Neural crest cell (in vitro differentiated cells): ENCODE results near the gene CFAP97D1. TPM values are rescaled to one million over a fixed set of nuclear protein-coding genes. Genes with fewer than 3 reads are reported as not detected.

Experiments used
- DNase-seq: peaks from one replicate; pipeline ENCODE4 v3.0.0; 2021; ENCODE audit warnings: low read depth, mixed read lengths, low spot score
- H3K27ac Mint-ChIP-seq: one replicate; pipeline ENCODE4 v1.8.0; 2021; ENCODE audit warnings: mild to moderate bottlenecking, mixed read lengths; ENCODE audit not compliant: unreplicated experiment
- H3K27me3 Mint-ChIP-seq: 2 replicates; pipeline ENCODE4 v1.8.0; 2021; ENCODE audit warnings: low read depth, mild to moderate bottlenecking, mixed read lengths
- H3K36me3 Mint-ChIP-seq: 2 replicates; pipeline ENCODE4 v1.8.0; 2021; ENCODE audit warnings: low read depth, mild to moderate bottlenecking, mixed read lengths
- H3K4me1 Mint-ChIP-seq: 2 replicates; pipeline ENCODE4 v1.8.0; 2021; ENCODE audit warnings: mixed read lengths
- H3K4me3 Mint-ChIP-seq: one replicate; pipeline ENCODE4 v1.8.0; 2021; ENCODE audit warnings: mild to moderate bottlenecking, mixed read lengths
- H3K9me3 Mint-ChIP-seq: 2 replicates; pipeline ENCODE4 v1.8.0; 2021; ENCODE audit warnings: mixed read lengths
- total RNA-seq: library from RNA; stranded (reverse); gene quantifications from 2 replicates; pipeline ENCODE4 v1.2.1, GENCODE V29; 2021
- TF ChIP-seq, protein P1 (sequence below): fragments of 200-600 bp; sonication (generic); conservative IDR thresholded peaks from 2 replicates; pipeline ENCODE4 v1.5.0; 2021; ENCODE audit warnings: antibody characterized with exemption, mild to moderate bottlenecking

The CFAP97D1 gene
- total RNA-seq, 1 donor from 2014 or later, result not detected

- no peaks in the 10 kb centered on the region for H3K27me3 Mint-ChIP-seq
- no peak for DNase-seq
- H3K4me3 Mint-ChIP-seq, result no peak overlapping the region
- TF ChIP-seq, protein P1, sequence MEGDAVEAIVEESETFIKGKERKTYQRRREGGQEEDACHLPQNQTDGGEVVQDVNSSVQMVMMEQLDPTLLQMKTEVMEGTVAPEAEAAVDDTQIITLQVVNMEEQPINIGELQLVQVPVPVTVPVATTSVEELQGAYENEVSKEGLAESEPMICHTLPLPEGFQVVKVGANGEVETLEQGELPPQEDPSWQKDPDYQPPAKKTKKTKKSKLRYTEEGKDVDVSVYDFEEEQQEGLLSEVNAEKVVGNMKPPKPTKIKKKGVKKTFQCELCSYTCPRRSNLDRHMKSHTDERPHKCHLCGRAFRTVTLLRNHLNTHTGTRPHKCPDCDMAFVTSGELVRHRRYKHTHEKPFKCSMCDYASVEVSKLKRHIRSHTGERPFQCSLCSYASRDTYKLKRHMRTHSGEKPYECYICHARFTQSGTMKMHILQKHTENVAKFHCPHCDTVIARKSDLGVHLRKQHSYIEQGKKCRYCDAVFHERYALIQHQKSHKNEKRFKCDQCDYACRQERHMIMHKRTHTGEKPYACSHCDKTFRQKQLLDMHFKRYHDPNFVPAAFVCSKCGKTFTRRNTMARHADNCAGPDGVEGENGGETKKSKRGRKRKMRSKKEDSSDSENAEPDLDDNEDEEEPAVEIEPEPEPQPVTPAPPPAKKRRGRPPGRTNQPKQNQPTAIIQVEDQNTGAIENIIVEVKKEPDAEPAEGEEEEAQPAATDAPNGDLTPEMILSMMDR, result no peak
- peaks cover 9% of the 10 kb centered on the region for H3K36me3 Mint-ChIP-seq
- no peak overlapping the region for H3K27ac Mint-ChIP-seq
- peaks cover 6% of the 10 kb centered on the region for H3K4me1 Mint-ChIP-seq
- H3K9me3 Mint-ChIP-seq, result no peaks in the 10 kb centered on the region
Measured at GRCh38 chr17:43770957-43771356, 9.3 kb upstream of the CFAP97D1 start.

DNA sequence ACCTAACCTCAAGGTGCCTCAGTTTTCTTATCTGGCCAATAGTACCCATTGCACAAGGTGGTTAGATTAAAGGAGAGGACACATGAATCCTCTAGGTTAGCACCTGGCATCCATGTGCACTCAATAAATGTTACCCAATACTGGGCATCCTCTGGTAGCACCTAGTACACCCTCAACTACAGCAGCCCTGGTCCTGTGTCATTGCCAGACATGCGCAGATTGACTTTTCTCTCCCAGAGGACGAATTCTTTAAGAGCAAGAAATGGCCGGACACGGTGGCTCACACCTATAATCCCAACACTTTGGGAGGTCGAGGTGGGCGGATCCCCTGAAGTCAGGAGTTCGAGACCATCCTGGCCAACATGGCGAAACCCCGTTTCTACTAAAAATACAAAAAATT lies 8.8 kb upstream of the CFAP97D1 start:
- TF ChIP-seq, protein P1, result no peak
- Mint-ChIP-seq H3K4me1 (peaks cover 2% of the 10 kb centered on the region), H3K9me3 (no peaks in the 10 kb centered on the region), H3K27me3 (no peaks in the 10 kb centered on the region), H3K36me3 (peaks cover 9% of the 10 kb centered on the region), H3K27ac (no peak overlapping the region), H3K4me3 (no peak overlapping the region)
- DNase-seq, result no peak

DNA sequence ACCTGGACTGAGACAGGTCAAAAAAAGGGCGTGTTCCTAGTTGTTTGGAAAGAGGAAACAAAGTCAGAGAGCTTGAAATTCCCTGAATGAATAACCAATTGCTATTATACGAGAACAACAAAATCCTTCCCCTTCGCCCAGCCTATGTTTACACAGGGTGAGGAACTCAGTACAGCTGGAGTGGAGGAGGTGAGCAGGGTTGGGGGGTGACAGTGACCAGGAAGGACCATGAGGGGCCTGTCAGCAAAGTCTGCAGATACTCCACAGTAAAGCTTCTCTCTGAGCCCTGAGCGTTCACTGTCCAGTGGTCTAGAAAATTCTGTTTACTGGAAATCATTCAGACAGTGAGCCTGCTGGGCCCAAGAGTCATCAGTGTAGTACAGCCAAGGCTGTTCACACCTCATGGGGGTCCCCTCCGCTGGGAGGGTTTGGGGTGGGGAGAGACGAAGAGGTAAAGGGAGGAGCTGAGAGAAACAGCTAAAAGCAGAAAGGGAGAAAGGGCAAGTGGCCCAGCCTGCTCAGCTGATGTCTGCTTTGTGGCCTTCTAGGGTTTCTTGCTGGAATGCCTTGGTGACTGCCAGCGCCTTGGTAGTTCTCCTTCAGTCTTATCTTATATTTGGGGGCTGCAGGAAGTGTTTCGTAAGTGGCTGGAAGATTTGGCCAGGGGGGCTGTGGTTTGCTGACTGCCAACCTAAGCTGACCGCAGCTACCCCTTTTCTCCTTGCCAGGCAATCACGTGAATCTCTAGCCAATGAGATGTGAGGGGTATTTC lies 7.2 kb upstream of the CFAP97D1 start:
- Mint-ChIP-seq H3K9me3 (no peaks in the 10 kb centered on the region), H3K4me1 (peaks cover 6% of the 10 kb centered on the region), H3K4me3 (peak overlapping the region; percentile 27), H3K27ac (peak overlapping the region; percentile 71), H3K36me3 (peaks cover 9% of the 10 kb centered on the region), H3K27me3 (no peaks in the 10 kb centered on the region)
- no peak for DNase-seq
- TF ChIP-seq, protein P1, result no peak

DNA sequence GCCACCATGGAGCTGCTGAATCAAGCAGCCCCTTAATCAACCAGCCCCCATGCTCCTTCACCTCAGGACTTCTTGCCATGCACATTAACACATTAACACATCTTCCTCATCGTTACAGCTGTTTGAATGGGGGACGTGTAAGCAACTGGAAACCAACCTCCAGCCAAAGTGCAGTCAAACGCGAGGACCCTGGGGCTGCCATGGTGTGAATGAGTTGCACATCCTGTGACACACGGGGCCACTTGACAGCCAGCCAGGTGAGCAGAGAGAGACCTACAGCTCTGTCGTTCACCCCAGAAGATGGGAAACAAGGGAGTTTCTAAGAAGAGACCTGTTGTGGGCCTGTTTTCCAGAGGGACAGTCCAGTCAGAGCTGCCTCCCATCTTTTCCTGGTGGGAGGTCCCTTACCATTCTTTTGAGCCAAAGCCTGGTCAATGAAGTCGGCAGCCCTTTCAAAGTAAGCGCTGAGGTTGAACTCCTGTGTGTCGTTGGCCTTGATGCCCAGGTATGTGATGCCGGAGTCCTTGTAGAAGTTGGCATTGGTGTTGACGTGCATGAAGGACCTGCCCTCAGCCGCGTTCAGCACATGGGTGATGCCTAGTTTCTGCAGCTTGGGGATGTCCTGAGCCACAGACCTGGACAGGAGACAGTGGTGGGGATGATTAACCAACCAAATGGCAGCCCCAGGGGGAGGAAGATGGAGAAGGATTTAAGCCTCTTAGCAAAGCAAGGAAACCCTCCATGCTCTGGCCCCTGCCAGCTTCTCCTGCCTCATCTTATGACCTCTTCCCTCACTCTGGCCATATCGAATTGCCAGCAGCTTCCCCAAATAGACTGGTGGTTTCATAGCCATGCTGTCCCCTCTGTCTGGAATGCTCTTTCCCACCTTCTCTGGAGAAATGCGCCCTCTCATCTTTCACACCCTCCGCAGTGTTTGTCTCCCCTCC lies 5.7 kb upstream of the CFAP97D1 start:
- Mint-ChIP-seq H3K27me3 (peaks cover 5% of the 10 kb centered on the region), H3K4me1 (peaks cover 12% of the 10 kb centered on the region), H3K9me3 (no peaks in the 10 kb centered on the region), H3K36me3 (peaks cover 8% of the 10 kb centered on the region), H3K4me3 (no peak overlapping the region), H3K27ac (no peak overlapping the region)
- no peak for DNase-seq
- TF ChIP-seq, protein P1, result no peak

DNA sequence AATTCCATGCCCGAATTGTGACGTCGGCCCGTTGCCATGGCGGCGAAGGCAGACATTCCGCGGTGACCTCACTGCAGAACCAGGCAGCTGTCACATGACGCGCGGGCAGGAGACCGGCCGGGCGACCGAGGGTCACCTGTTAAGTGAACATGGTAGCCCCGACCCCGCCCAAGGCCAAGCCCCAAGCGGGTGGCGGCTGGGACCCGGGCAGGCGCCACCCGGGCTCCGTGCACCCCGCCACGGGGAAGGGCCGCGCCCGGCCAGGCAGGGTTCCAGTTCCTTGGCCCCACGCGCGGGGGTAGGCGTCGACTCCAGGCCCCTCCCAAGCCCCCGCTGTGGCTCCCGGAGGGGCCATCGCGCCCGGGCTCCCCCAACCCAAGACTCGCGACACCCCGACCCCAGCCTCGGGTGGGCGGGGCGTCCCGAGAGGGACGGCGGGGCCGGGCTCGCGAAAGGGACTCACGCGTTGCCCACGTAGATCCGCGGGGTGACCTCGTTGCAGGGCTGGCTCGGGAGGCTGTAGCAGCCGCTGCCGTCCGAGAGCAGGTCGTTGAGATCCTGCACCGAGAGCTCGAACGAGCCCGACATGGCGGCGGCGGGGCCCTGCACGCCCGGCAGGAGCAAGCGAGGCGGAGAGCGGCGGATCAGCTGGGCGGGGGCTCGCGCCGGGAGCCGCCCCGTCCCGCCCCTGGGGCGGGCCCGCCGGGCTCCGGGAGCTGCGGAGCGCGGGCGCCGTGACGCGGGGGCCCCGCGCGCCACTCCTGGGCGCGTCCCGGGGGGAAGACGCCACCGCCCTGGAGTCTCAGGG lies 1.7 kb upstream of the CFAP97D1 start, which contains the start of gene DUSP3:
DUSP3 (minus strand) TSS at position 641 of the 808 bp plus-strand sequence; CDS start at position 588, 53 bp downstream.
- no peaks in the 10 kb centered on the region for H3K36me3 Mint-ChIP-seq
- peak within 1 kb of the TSS; percentile 88 for H3K4me3 Mint-ChIP-seq
- no peaks in the 10 kb centered on the region for H3K9me3 Mint-ChIP-seq

More for the DNA sequence above, 1.7 kb upstream of the CFAP97D1 start, which contains the start of gene DUSP3:
- TF ChIP-seq, protein P1, result no peak
- H3K4me1 Mint-ChIP-seq, result peaks cover 13% of the 10 kb centered on the region
- peak; percentile 75 for DNase-seq
- H3K27ac Mint-ChIP-seq, result peak within 1 kb of the TSS; percentile 95
- peaks cover 24% of the 10 kb centered on the region for H3K27me3 Mint-ChIP-seq
